ENCODE results near the gene RPTOR.
"Not testable (repeated sequence)": the region's sequence is repeated elsewhere in the genome, so short reads cannot be mapped to it uniquely, and the experiment has no call there.

The RPTOR gene

GRCh38 chr17:80783971-80784370 is 239.3 kb downstream of the RPTOR start:
- no peak for DNase-seq (ENCODE audit: low read depth)

GRCh38 chr17:80785477-80786178 is 241.0 kb downstream of the RPTOR start:
- no peak for DNase-seq (ENCODE audit: low read depth)

DNA sequence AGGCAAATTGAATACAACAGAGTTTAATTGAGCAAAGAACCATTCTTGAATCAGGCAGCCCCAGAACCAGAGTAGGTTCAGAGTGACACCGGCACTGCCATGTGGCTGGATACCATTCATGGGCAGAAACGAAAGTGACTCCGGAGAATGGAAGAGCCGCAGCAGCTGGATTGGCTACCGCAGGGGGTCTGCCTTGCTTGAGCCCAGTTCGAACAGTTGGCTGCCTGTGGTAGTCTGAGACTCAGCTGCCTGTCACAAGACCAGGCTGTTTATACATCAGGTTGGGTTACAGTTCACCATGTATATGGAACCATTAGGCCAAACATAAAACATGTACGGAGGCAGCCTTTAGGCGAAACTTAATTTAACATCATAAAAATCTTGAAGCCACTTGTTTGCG is 241.8 kb downstream of the RPTOR start:
- no peak for DNase-seq (ENCODE audit: low read depth)

DNA sequence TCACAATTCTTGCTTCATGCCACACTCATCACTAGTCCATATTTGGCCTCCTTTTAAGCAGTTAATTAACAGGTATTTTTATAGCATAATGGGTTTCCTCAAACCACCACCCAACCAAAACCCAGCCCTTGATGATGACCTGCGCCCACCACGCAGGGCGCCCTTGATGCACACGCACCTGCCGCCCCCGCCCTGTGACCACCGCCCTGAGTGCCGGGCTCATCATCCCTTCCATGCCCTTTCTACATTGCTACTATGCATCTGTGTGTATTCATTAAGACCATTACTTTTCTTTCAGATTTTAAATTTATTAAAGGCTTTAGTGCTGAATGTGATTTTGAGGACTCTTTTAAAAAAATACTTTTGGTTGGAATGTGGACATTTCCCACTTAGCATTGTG is 242.2 kb downstream of the RPTOR start:
- no peak for DNase-seq (ENCODE audit: low read depth)

- no peak for DNase-seq (ENCODE audit: low read depth)
These were observed 243.2 kb downstream of the RPTOR start for GRCh38 chr17:80787881-80788280.

DNA sequence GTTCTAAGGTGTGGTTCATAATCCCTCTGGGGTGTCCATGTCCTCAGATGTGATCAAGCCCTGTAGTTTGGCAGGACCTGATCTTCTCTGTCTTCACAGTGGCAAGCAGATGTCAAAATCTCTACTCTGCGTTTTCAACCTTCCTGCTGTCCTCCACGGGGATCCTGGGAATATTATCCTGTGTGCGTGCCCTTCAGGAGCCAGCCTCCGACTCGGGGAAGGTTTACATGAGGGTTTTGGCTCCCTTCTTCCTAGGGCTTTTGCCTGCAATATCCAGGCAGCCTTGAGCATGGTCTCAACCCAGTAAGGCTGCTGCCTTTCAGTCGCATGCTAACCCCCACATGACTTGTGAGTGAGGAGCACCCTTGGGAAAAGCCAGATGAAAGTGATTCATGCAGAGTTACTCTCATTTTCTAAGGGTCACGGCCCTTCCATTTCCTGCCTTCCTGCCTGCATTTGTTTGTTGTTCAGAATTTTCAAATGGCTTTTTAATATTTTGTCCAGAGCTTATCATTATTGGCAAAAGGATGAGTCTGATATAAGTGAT is 244.8 kb downstream of the RPTOR start:
- DNase-seq (ENCODE audit: low read depth), result peak; percentile 85

DNA sequence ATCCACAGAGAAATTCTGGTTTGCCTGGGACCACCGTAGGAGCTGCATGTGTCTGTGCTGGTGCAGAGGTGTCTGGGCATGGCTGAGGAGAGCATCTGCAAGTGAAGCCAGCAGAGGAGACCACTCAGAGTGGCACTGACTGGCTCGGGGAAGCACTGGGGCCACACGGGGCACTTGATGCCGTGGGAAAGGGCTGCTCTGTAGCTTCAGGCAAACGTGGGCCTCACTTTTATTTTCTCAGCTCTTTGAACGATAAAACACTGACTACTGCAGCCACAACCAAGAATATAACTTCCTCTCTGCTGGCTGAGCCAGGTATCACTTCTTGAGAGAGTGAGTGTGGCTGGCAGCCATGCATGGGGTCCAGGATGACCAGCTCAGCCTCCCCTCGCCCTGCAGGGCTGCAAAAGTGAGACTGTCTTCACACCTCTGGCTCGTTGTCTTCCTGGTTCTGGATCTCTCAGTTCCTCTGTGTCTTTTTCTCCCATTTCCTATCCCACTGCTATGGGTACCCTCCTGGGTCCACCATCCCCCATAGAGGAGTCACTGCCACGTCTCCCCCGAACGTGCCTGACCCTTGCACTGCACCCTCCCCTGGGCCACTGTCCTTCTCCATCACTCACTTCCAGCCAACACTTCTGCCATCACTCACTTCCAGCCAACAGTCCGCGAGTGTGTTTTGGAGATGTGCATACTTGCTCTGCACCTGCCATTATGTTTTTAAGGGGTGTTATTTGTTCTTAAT is 245.6 kb downstream of the RPTOR start:
- no peak for DNase-seq (ENCODE audit: low read depth)

DNA sequence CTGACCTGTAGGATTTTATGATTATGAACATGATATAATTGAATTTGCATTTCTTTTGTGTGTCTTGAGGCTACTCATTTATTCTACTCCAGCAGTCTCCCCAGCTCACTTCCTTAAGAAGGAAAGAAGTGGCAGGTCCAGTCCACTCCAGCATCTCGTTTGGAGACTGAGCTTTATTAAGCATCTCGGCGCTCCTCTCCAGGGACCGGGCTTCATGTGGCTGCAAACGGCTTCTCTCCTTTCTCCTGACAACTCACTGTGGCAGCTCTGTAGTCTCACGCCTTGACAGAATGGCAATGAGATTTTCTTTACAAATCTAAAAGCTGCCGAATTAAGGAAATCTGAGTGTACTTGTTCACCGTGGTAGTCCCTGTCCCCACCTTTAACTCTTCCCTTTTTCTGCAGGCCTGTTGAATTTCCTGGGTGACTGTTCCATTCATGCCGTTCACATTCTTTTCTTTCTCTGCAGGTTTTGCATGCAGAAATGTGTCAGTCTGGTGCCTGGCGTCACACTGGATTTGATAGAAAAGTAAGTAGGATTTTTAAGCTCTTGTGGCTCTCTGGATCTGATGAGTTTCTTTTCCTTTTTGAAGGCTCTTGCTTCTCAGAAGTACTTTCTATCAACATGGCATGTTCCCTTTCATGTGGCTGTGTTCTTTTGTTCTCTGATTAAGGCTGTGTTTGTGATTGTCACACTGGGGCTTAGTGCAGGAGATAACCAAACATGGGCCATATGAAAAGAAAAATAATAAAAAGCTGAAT is 246.5 kb downstream of the RPTOR start:
- DNase-seq (ENCODE audit: low read depth), result no peak

DNA sequence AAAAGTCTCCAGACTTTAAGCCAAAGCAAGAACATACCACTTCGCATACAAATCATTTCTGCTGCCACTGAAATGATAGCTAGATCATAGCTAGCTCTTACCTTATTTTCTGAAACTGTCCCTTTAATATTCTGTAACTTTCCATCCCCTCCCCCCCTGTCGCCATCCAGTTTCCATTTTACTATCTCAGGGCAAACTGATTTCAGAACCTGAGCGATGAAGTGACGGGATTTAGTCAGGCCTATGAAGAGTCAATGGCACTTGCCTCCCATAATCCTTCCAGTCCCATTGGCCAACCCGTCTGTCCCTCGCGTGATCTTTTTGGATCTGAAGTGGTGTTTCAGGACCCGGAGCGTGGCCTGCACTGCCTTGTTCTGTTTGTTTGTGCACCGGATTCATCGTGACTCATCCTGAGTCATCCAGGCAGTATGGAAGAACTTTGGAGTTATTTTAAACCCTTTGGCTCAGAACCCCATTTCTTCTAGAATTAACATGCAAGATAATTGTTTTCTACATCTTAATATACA is 247.2 kb downstream of the RPTOR start:
- DNase-seq (ENCODE audit: low read depth), result peak; percentile 91

DNA sequence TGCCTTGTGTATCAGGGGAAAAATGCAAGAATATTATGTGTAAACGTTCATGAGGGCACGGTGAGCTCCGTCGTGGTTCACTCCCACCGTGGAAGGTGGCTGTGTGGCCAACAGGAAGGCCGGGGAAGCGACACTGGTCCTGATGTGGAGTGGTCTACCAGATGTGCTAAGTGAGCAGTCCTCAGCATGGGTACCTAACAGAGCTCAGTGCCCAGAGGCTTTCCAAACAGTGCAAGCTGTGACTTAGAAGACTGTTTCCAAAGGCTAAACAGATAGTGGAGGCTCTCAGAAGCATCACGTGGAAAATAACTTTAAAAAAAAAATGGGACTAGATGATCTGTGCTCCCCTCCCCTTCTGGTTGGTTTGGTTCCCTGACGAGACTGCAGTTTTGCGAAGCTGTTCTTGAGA is 247.7 kb downstream of the RPTOR start:
- no peak for DNase-seq (ENCODE audit: low read depth)

DNA sequence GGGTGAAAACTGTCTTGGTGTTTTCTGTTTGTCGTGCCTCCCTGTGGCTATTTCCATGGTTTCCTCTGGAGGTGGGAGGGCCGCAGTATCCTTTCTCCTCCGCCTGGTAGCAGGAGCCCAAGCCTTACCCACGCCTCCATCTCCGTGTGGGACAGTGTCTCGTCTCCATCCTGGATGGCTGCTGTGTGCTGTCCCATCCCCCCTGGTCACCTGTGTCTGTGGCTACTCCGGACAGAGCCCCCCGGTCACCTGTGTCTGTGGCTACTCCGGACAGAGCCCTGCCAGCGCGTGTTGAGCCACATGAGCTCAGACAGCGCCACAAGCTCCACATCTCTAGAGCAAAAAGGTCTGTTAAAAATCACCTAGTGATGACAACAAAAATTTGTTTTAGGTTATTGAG is 248.8 kb downstream of the RPTOR start:
- no peak for DNase-seq (ENCODE audit: low read depth)

- DNase-seq (ENCODE audit: low read depth), result peak; percentile 35
These were observed 249.2 kb downstream of the RPTOR start for GRCh38 chr17:80793851-80794267.

DNA sequence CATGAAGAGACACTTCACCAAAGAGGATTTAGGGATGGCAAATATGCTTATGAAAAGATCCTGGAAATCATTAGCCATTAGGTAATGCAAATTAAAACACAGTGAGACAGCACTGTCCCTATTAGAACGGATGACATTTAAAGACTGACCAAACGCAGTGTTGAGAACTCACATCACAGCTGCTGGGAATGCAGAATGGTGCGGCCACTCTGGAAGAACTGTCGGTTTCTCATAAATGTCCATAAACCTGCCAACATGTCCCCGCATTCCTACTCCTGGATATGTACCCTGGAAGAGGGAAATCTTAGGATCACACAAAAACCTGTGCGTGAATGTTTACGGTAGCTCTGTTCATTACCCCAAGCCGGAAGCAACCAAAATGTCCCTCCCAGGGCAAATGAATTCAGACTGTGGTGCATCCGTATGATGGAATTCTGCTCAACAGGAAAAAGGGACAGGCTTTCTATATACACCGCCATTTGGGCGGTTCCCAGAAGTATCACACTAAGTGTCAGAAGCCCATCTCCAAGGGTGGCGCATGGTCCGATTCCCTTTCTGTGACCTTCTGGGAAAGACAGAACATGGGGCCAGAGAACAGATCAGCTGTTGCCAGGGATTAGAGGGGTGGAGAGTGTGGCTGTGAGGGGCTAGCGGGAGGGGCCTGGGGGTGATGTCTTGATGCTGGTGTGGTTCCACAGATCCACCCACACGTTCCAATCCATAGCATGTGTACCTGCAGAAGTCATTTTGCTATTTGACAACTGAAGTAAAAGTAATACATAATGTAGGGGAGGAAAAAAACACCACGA is 249.8 kb downstream of the RPTOR start:
- no peak for DNase-seq (ENCODE audit: low read depth)

DNA sequence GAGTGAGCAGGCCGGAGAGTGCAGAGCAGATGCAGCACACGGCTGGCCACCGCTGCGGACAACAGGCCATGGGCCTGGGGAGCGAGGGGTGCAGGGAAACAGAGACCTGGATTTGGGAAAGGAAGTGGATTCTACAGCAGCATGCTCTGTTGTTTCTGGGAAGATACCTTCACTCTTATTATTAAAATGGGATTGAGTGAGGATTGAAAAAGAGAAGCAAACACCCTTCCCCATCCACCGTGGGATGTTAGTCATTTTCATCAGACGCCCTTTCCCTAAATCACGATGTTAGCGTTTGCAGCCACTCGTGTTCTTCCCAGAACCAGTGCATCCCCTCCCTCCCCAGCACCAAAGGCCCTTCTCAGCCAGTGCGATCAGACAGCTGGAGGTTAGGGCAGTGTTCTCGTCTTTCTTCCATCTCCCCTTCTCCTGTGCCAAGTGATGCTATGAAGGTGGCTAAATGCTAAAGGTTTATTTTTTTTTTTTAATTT is 250.5 kb downstream of the RPTOR start:
- DNase-seq (ENCODE audit: low read depth), result no peak

GRCh38 chr17:80795754-80796153 is 251.1 kb downstream of the RPTOR start:
- no peak for DNase-seq (ENCODE audit: low read depth)

GRCh38 chr17:80796430-80796861 is 251.8 kb downstream of the RPTOR start:
- DNase-seq (ENCODE audit: low read depth), result no peak

DNA sequence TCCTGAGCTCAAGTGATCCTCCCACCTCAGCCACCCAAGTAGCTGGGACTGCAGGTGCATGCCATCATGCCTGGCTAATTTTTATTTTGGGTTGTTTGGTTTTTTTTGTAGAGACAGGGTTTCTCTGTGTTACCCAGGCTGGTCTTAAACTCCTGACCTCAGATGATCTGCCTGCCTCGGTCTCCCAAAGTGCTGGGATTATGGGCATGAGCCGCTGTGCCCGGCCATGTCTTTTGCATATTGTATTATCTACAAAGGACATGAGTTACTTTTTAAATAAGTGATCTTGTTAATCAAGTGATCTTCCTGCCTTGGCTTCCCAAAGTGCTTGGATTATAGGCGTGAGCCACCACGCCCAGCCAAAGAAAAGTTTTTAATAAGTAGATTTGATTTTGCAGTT is 252.6 kb downstream of the RPTOR start:
- not testable (repeated sequence) for DNase-seq (ENCODE audit: low read depth)

- no peak for DNase-seq (ENCODE audit: low read depth)
These were observed 253.3 kb downstream of the RPTOR start for GRCh38 chr17:80797741-80798594.

DNA sequence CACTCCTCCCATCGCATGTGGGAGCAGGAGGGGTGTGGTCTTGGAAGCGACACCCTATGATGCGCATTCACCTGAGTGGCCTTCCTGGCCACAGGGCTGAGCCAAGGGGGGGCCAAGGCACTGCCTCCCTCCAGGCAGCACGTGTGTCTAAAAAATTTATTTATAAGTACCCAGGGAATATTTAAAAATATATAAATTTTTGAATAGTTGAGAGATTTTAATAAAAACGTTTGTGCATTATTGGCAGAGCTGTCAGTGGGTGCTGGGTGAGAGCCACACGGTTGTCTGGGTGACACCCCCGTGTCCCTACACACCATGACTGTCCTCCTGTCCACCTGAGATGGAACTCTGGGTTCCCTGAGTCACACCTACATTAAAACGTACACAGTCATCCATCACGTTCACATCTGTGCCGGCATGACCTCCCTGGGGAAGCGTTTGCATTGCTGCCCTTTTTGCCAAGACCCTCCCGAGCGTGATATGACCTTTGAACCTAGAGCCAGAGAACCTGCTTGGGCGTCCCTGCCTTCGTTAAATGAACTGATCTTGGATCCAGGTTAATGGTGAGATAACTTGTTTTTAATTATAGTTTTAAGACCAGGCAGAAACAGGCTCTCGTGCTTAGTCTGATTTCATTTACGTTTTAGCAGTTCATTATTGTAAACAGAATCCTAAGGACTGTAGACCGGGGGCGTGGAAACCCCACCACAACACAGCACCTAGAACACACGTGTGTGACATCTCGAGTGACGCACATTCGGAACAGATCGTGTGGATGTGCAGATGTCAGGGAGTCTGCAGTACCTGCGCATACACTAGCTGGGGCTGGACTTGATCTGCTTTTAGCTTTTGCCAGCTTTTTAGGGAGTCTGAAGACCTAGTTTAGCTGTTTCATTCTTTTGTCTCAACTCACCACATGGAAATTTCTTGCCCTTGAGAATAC is 254.2 kb downstream of the RPTOR start:
- no peak for DNase-seq (ENCODE audit: low read depth)

Measured in fibroblast of the conjunctiva (primary cell).